HG02642 (cell line): ENCODE results near the gene IL15.

ENCODE experiments used
- ATAC-seq: cut with Tn5 transposase; IDR thresholded peaks from one replicate; pipeline ENCODE4 v1.9.1; 2021; ENCODE audit warnings: mild to moderate bottlenecking; ENCODE audit not compliant: unreplicated experiment, poor library complexity

The IL15 gene

GRCh38 chr4:141759796-141760425 lies 123.5 kb downstream of the IL15 start:
- ATAC-seq: no peak

GRCh38 chr4:141761926-141762325 lies 125.5 kb downstream of the IL15 start:
- no peak for ATAC-seq

GRCh38 chr4:141763374-141763773 lies 127.0 kb downstream of the IL15 start:
- ATAC-seq: no peak

- ATAC-seq: no peak
Observed at GRCh38 chr4:141768954-141769353, 132.6 kb downstream of the IL15 start.

- ATAC-seq: peak; percentile 72
Observed at GRCh38 chr4:141771889-141772830, 135.8 kb downstream of the IL15 start.

GRCh38 chr4:141772838-141773237 lies 136.5 kb downstream of the IL15 start:
- no peak for ATAC-seq

GRCh38 chr4:141782205-141782604 lies 145.8 kb downstream of the IL15 start:
- ATAC-seq: no peak
